ENCODE measurements around the gene ARVCF.

DNA sequence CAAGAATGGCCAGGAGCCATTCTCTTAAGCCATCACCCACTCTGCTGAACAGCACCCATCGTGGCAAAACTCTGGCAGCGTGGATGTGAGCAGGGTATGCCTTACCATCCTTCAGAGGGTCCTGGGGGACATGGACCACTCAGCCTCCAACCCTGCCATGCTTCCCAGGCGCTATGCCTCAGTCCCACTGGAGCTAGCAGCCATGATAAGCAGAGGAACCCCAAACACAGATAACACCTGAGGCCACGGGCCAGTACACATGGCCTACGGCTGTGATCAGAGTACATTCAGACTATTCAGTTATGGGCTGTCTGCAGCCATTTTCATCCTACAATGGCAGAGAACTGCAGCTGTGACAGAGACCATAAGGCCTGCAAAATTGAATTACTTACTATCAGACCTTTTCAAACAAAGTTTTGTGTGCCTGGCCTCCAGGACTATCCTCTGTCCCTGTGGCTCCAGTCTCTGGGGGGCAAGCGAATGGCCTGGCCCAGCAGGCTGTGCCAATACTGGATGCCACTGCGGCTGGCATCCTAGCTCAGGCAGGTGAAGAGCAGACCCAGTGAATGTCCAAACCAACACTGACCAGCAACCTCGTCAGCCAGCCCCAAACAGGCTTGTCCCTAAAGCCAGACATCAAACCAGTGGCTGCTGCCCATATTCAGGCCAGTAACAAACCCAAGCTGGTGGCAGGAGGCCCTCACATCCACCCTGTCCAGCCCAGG is 6.9 kb downstream of the ARVCF start:
- TF ChIP-seq, protein P1, sequence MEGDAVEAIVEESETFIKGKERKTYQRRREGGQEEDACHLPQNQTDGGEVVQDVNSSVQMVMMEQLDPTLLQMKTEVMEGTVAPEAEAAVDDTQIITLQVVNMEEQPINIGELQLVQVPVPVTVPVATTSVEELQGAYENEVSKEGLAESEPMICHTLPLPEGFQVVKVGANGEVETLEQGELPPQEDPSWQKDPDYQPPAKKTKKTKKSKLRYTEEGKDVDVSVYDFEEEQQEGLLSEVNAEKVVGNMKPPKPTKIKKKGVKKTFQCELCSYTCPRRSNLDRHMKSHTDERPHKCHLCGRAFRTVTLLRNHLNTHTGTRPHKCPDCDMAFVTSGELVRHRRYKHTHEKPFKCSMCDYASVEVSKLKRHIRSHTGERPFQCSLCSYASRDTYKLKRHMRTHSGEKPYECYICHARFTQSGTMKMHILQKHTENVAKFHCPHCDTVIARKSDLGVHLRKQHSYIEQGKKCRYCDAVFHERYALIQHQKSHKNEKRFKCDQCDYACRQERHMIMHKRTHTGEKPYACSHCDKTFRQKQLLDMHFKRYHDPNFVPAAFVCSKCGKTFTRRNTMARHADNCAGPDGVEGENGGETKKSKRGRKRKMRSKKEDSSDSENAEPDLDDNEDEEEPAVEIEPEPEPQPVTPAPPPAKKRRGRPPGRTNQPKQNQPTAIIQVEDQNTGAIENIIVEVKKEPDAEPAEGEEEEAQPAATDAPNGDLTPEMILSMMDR (IDR thresholded peaks at IDR 0.05) = no peak
- TF ChIP-seq EP300 (IDR thresholded peaks at IDR 0.05) = no peak
- TF ChIP-seq POLR2A (IDR thresholded peaks at IDR 0.05) = no peak
